ENCODE results near the gene TCHP. TPM values are rescaled to one million over a fixed set of nuclear protein-coding genes. Genes with fewer than 3 reads are reported as not detected.

The TCHP gene
- total and polyA plus RNA-seq, 2 donors (not counting 1 experiment from before 2014, with no cell fraction given) = 13.4 to 29.4 TPM

DNA sequence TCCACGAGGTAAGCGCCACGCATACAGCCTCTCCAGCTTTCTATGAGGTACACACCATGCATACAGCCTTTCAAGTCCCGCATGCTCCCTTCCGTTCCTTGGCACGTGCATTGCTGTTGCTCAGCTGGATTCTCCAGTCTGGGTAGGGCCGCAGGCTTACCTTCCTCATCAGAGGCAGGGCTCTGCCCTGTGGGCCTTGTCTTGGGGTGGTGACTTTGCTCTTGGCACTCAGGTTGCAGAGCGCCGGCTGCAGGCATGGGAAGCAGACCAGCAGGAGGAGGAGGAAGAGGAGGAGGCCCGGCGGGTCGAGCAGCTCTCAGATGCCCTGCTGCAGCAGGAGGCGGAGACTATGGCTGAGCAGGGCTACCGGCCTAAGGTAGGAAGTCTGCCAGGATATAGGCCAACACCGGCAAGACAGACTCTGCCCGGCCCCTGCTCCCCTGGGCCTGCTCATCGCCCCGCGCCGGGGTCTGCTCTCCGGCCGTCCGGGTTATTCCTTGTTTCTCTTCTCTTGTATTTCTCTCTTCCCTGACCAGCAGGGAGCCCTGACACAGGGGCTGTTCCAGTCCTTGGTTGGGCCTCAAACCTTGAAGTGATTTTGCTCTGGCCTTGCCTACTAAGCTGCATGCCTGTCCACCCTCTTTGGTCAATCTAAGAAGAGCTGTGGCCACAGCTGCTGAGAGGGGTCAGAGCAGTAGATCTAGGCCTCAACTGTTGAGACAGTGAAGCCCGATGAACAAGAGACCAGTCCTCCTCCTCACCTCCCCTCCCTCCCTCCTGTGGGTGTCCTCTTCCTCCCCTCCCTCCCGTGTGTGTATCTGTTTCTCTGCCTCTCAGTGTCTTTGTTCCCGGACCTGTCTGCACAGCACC lies 15.3 kb downstream of the TCHP start:
- WGBS (ENCODE audit: insufficient coverage) = 92% methylated on average over 24 of the region's 26 CpGs
- no peak overlapping the region for H3K27ac Mint-ChIP-seq
- no peaks in the 10 kb centered on the region for H3K9me3 Mint-ChIP-seq (ENCODE audit: insufficient read depth)
- peaks cover 2 to 79% of the 10 kb centered on the region in 2 experiments for H3K36me3 ChIP-seq (replicated peaks in 1 of 2; ENCODE audit: control extremely low read depth in 1 of 2, control insufficient read depth in 1 of 2, extremely low read depth in 1 of 2, insufficient read depth in 2 of 2, low read length in 1 of 2)
- TF ChIP-seq EZH2 (IDR thresholded peaks at IDR 0.05; ENCODE audit: borderline replicate concordance, insufficient read depth, low read depth, low read length, poor library complexity, severe bottlenecking) (no peak), CTCF (IDR thresholded peaks at IDR 0.05) (no peak)
- H2AFZ ChIP-seq (ENCODE audit: insufficient read depth, low read depth, low read length, poor library complexity, severe bottlenecking) = no peak overlapping the region
- intact Hi-C loops (cut with micrococcal nuclease) = no loop called here
- no peaks in the 10 kb centered on the region for H3K27me3 Mint-ChIP-seq
- POLR2A ChIA-PET = no interaction called here
- H3K4me1 Mint-ChIP-seq = no peaks in the 10 kb centered on the region
- CTCF ChIA-PET = interaction anchor here (0.9 to 1.5 kb wide), 2 partner anchors 11 to 13 kb away, joined by 3 read pairs; no protein-coding TSS in a partner anchor
- no peak overlapping the region for H3K4me3 ChIP-seq (ENCODE audit: control extremely low read depth in 1 of 5, extremely low read depth in 1 of 5, insufficient read depth in 1 of 5, low read depth in 2 of 5, low read length in 4 of 5)
- H3K9ac ChIP-seq (ENCODE audit: low read length) = no peak overlapping the region
- no peak overlapping the region for H3K4me3 Mint-ChIP-seq
- H3K79me2 ChIP-seq (ENCODE audit: control insufficient read depth, insufficient read depth, low read length) = no peaks in the 10 kb centered on the region
- H3K4me1 ChIP-seq (ENCODE audit: control insufficient read depth in 2 of 2, insufficient read depth in 2 of 2, low read length in 2 of 2) = no peaks in the 10 kb centered on the region
- no peak overlapping the region for H3K27ac ChIP-seq (ENCODE audit: low read length in 2 of 2)
- H3K9me3 ChIP-seq (ENCODE audit: control extremely low read depth in 1 of 3, control insufficient read depth in 2 of 3, insufficient read depth in 1 of 3, low read length in 2 of 3) = no peaks in the 10 kb centered on the region
- H4K20me1 ChIP-seq (ENCODE audit: control insufficient read depth, insufficient read depth, low read length, poor library complexity, severe bottlenecking) = no peaks in the 10 kb centered on the region
- DNase-seq (no peak), ATAC-seq (ENCODE audit: low read depth) (no peak)
- no peaks in the 10 kb centered on the region for H3K27me3 ChIP-seq (replicated peaks in 1 of 4; ENCODE audit: control extremely low read depth in 1 of 4, control insufficient read depth in 3 of 4, insufficient read depth in 4 of 4, low read length in 3 of 4)
- no peak overlapping the region for H3K4me2 ChIP-seq (replicated peaks; ENCODE audit: low read depth, low read length, poor library complexity, severe bottlenecking)

GRCh38 chr12:109916045-109916444 lies 16.0 kb downstream of the TCHP start:
- Mint-ChIP-seq H3K4me3 (no peak overlapping the region), H3K27ac (no peak overlapping the region), H3K9me3 (ENCODE audit: insufficient read depth) (no peaks in the 10 kb centered on the region), H3K27me3 (no peaks in the 10 kb centered on the region), H3K4me1 (no peaks in the 10 kb centered on the region)
- WGBS (ENCODE audit: insufficient coverage) = 100% methylated on average over 2 of the region's 4 CpGs
- no peaks in the 10 kb centered on the region for H3K27me3 ChIP-seq (replicated peaks in 1 of 4; ENCODE audit: control extremely low read depth in 1 of 4, control insufficient read depth in 3 of 4, insufficient read depth in 4 of 4, low read length in 3 of 4)
- no peak overlapping the region for H2AFZ ChIP-seq (ENCODE audit: insufficient read depth, low read depth, low read length, poor library complexity, severe bottlenecking)
- no peaks in the 10 kb centered on the region for H4K20me1 ChIP-seq (ENCODE audit: control insufficient read depth, insufficient read depth, low read length, poor library complexity, severe bottlenecking)
- DNase-seq (no peak), ATAC-seq (ENCODE audit: low read depth) (no peak)
- no peaks in the 10 kb centered on the region for H3K79me2 ChIP-seq (ENCODE audit: control insufficient read depth, insufficient read depth, low read length)
- intact Hi-C loops (cut with micrococcal nuclease) = no loop called here
- H3K9me3 ChIP-seq (ENCODE audit: control extremely low read depth in 1 of 3, control insufficient read depth in 2 of 3, insufficient read depth in 1 of 3, low read length in 2 of 3) = no peaks in the 10 kb centered on the region
- H3K4me2 ChIP-seq (replicated peaks; ENCODE audit: low read depth, low read length, poor library complexity, severe bottlenecking) = no peak overlapping the region
- no peaks in the 10 kb centered on the region for H3K4me1 ChIP-seq (ENCODE audit: control insufficient read depth in 2 of 2, insufficient read depth in 2 of 2, low read length in 2 of 2)
- peaks cover 2 to 77% of the 10 kb centered on the region in 2 experiments for H3K36me3 ChIP-seq (replicated peaks in 1 of 2; ENCODE audit: control extremely low read depth in 1 of 2, control insufficient read depth in 1 of 2, extremely low read depth in 1 of 2, insufficient read depth in 2 of 2, low read length in 1 of 2)
- no peak overlapping the region for H3K27ac ChIP-seq (ENCODE audit: low read length in 2 of 2)
- ChIA-PET CTCF (interaction anchor here (1.5 kb wide), 1 partner anchor 12 kb away, joined by 3 read pairs; no protein-coding TSS in a partner anchor), POLR2A (no interaction called here)
- H3K4me3 ChIP-seq (ENCODE audit: control extremely low read depth in 1 of 5, extremely low read depth in 1 of 5, insufficient read depth in 1 of 5, low read depth in 2 of 5, low read length in 4 of 5) = no peak overlapping the region
- H3K9ac ChIP-seq (ENCODE audit: low read length) = no peak overlapping the region
- TF ChIP-seq EZH2 (IDR thresholded peaks at IDR 0.05; ENCODE audit: borderline replicate concordance, insufficient read depth, low read depth, low read length, poor library complexity, severe bottlenecking) (no peak), CTCF (IDR thresholded peaks at IDR 0.05) (no peak)
